GM23248 (cell line): ENCODE measurements around the gene LYPLAL1. TPM values are rescaled to one million over a fixed set of nuclear protein-coding genes. Genes with fewer than 3 reads are reported as not detected.

Source experiments
- DNase-seq: peaks from one replicate; pipeline ENCODE4 v3.0.0-alpha.2; 2015
- H2AFZ ChIP-seq: fragments of 200-600 bp; sonication (generic); 2 replicates; pipeline ENCODE4 v1.6.1; 2016; ENCODE audit warnings: antibody characterized with exemption
- H3F3A ChIP-seq: fragments of 200-600 bp; sonication (generic); 2 replicates; pipeline ENCODE4 v1.6.1; 2016; ENCODE audit warnings: mild to moderate bottlenecking, antibody characterized with exemption, mixed run types; ENCODE audit not compliant: insufficient read depth
- H3K27ac ChIP-seq: fragments of 200-600 bp; sonication (generic); 2 replicates; pipeline ENCODE4 v1.5.1; 2016; ENCODE audit warnings: mild to moderate bottlenecking
- H3K27me3 ChIP-seq: fragments of 200-600 bp; sonication (generic); replicated peaks from 2 replicates; pipeline ENCODE4 v1.6.1; 2016; ENCODE audit warnings: mild to moderate bottlenecking; ENCODE audit not compliant: insufficient read depth
- H3K36me3 ChIP-seq: fragments of 200-600 bp; sonication (generic); 2 replicates; pipeline ENCODE4 v1.6.1; 2016; ENCODE audit warnings: low read depth, mild to moderate bottlenecking
- H3K4me1 ChIP-seq: fragments of 200-600 bp; sonication (generic); 2 replicates; pipeline ENCODE4 v1.6.1; 2016; ENCODE audit warnings: mild to moderate bottlenecking; ENCODE audit not compliant: insufficient read depth
- H3K4me2 ChIP-seq: fragments of 200-600 bp; sonication (generic); one replicate; pipeline ENCODE4 v1.6.1; 2016; ENCODE audit warnings: mild to moderate bottlenecking; ENCODE audit not compliant: unreplicated experiment
- H3K4me3 ChIP-seq: fragments of 200-600 bp; sonication (generic); 2 replicates; pipeline ENCODE4 v1.5.1; 2016; ENCODE audit warnings: mild to moderate bottlenecking
- H3K79me2 ChIP-seq: fragments of 200-600 bp; sonication (generic); 2 replicates; pipeline ENCODE4 v1.6.1; 2016; ENCODE audit warnings: mild to moderate bottlenecking; ENCODE audit not compliant: insufficient read depth
- H3K9ac ChIP-seq: fragments of 200-600 bp; sonication (generic); 2 replicates; pipeline ENCODE4 v1.6.1; 2016; ENCODE audit warnings: mild to moderate bottlenecking
- H3K9me2 ChIP-seq: fragments of 200-600 bp; sonication (generic); 2 replicates; pipeline ENCODE4 v1.6.1; 2016; ENCODE audit warnings: mixed run types, mild to moderate bottlenecking, moderate library complexity; ENCODE audit not compliant: insufficient read depth
- H3K9me3 ChIP-seq: fragments of 200-600 bp; sonication (generic); one replicate; pipeline ENCODE4 v1.6.1; 2017; ENCODE audit warnings: low read depth
- H4K20me1 ChIP-seq: fragments of 200-600 bp; sonication (generic); 2 replicates; pipeline ENCODE4 v1.6.0; 2016; ENCODE audit not compliant: insufficient read depth
- EZH2 ChIP-seq: fragments of 200-600 bp; sonication (generic); IDR thresholded peaks from 2 replicates; pipeline ENCODE4 v1.6.1; 2018; ENCODE audit warnings: antibody characterized with exemption, mild to moderate bottlenecking; ENCODE audit not compliant: insufficient read depth, poor library complexity, severe bottlenecking
- EZH2phosphoT487 ChIP-seq: fragments of 200-600 bp; sonication (generic); IDR thresholded peaks from 2 replicates; pipeline ENCODE4 v1.6.1; 2018; ENCODE audit warnings: antibody characterized with exemption, moderate library complexity, mild to moderate bottlenecking, low read depth; ENCODE audit not compliant: insufficient read depth
- WGBS, 2 experiments: methylation state at CpG; one replicate each; pipeline ENCODE4 v1.1.6; 2015 to 2017; ENCODE audit warnings: low lambda C conversion rate in 2 of 2, low coverage in 1 of 2; ENCODE audit errors: missing lambda C conversion rate in 2 of 2; 5-methylcytosine and 5-hydroxymethylcytosine counted together
- in situ Hi-C: fragments of 300-500 bp; cut with MboI; formaldehyde crosslinking; loops from 2 replicates; pipeline ENCODE4 v1.15.0; 2020
- polyA plus RNA-seq: library from polyadenylated mRNA; unstranded; fragments of >200 nt; fragmentation: Nextera tagmentation; extraction: Ambion mirVana; gene quantifications from 2 replicates; pipeline ENCODE4 v1.2.1, GENCODE V29; 2016
- total RNA-seq: library from RNA; depleted of rRNA; stranded (reverse); fragments of >200 nt; shearing (Covaris generic); gene quantifications from 2 replicates; pipeline ENCODE4 v1.2.3, GENCODE V29; 2014

Gene LYPLAL1
- total and polyA plus RNA-seq, 2 experiments from 2014 or later, result 9.1 to 33.7 TPM

DNA sequence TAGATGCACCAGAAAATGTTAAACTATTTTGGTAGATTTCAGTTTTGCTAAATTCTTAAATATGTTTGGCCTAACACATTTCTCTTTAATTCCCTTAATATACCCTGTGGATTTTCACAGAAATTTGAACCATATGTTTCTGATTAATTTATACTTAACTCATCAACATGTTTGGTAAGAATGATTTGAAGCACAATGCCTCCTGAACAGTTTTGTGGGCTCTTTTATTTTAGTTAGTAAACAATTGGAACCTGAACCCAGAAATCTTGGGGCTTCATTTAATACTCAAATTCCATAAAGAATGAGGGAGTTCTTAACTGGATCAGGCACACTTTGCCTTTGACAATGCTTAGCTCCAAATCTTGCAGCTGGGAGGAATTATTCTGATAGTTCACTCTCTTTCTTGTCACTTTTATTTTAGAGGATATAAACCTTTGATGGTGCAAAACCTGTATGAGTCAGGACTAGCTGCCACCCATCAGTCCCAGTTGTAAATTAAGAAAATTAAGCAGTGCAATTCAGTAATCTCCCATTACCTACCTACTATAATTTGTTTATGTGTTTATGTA, 24.6 kb upstream of the LYPLAL1 start:
- DNase-seq, result no peak
- in situ Hi-C loops, result no loop called here
- Histone ChIP-seq H3K27ac (no peak overlapping the region), H3K9me3 (no peaks in the 10 kb centered on the region), H3K79me2 (no peaks in the 10 kb centered on the region), H3F3A (no peaks in the 10 kb centered on the region), H3K36me3 (no peaks in the 10 kb centered on the region), H4K20me1 (no peaks in the 10 kb centered on the region; the same call in 1 of the 2 replicates), H3K4me3 (no peak overlapping the region), H3K9me2 (no peaks in the 10 kb centered on the region), H3K9ac (no peak overlapping the region), H3K27me3 (no peaks in the 10 kb centered on the region), H3K4me1 (no peaks in the 10 kb centered on the region), H2AFZ (no peak overlapping the region), H3K4me2 (no peak overlapping the region)
- TF ChIP-seq EZH2phosphoT487, result no peak
- TF ChIP-seq EZH2, result no peak

DNA sequence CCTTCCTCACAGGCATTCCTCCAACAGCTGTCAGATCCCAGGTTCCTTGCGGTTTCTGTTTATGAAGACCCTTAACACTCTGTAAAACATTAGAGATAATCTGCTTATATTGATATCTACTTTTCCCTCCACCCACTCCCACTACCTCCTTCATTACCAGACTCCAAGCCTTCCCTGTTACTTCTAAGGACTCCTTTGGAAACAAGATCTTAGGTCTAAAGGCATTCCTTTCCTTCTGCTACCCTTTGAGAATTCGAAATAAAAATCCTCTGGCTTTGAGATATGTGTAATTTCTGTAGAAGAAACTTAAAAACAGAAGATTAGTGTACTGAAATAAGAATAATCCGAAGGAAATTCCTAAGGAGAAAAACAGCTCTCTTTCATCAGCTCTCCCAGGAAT, 23.7 kb upstream of the LYPLAL1 start:
- Histone ChIP-seq H4K20me1 (no peaks in the 10 kb centered on the region; the same call in 1 of the 2 replicates), H3K36me3 (no peaks in the 10 kb centered on the region), H3F3A (no peaks in the 10 kb centered on the region), H3K9ac (no peak overlapping the region), H3K4me2 (no peak overlapping the region), H3K27ac (no peak overlapping the region), H3K79me2 (no peaks in the 10 kb centered on the region), H3K4me3 (no peak overlapping the region), H2AFZ (0 out of 2 replicates have a peak overlapping the region, but pooled peaks have one; percentile 11), H3K9me2 (no peaks in the 10 kb centered on the region), H3K4me1 (no peaks in the 10 kb centered on the region), H3K9me3 (no peaks in the 10 kb centered on the region), H3K27me3 (no peaks in the 10 kb centered on the region)
- WGBS, 2 experiments, result 70 to 75% methylated on average over 3 of the region's 3 CpGs
- in situ Hi-C loops, result no loop called here
- TF ChIP-seq EZH2 (no peak), EZH2phosphoT487 (no peak)
- no peak for DNase-seq

DNA sequence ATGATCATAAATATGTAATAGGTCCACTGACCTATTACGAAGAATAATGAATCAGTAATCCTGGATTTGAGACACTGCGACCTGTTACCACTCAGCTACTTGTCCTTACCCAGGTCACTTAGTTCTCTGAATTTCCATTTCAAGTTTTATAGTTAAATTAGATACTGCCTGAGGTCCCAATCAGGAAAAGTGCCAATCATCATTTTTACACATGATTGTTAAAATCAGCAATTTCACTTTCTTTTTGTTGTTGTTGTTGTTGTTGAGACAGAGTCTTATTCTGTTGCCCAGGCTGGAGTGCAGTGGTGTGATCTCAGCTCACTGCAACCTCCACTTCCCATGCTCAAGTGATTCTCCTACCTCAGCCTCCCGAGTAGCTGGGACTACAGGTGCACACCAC, 22.8 kb upstream of the LYPLAL1 start:
- 83 to 92% methylated on average over 3 of the region's 3 CpGs for WGBS, 2 experiments
- Histone ChIP-seq H3K79me2 (no peaks in the 10 kb centered on the region), H2AFZ (no peak overlapping the region), H3K27me3 (no peaks in the 10 kb centered on the region), H3K9ac (no peak overlapping the region), H4K20me1 (no peaks in the 10 kb centered on the region; the same call in 1 of the 2 replicates), H3F3A (no peaks in the 10 kb centered on the region), H3K27ac (no peak overlapping the region), H3K9me2 (no peaks in the 10 kb centered on the region), H3K4me1 (no peaks in the 10 kb centered on the region), H3K9me3 (no peaks in the 10 kb centered on the region), H3K4me3 (no peak overlapping the region), H3K4me2 (no peak overlapping the region), H3K36me3 (no peaks in the 10 kb centered on the region)
- in situ Hi-C loops, result no loop called here
- DNase-seq, result no peak
- TF ChIP-seq EZH2 (no peak), EZH2phosphoT487 (no peak)

DNA sequence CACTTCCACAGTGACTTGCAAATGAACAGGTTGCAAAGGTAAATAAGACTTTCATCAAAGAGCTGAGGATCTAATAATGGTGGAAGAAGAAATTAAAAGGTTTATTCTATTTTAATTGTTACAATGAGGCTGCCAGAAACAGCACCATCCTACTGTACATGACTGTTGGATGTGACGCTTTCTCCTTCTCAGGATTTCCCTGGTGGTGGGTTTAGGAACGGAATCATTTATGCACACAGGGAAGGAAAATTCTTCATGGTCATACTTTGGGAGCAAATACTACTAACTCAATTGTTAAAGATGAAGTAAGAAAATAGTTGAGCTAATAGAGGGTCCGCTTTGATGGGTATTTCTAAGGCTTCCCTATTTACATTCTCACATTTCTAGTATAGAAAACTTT, 22.2 kb upstream of the LYPLAL1 start:
- DNase-seq, result no peak
- H4K20me1 ChIP-seq, result no peaks in the 10 kb centered on the region; the same call in 1 of the 2 replicates
- H3K36me3 ChIP-seq, result no peaks in the 10 kb centered on the region
- H3F3A ChIP-seq, result no peaks in the 10 kb centered on the region
- H3K9ac ChIP-seq, result no peak overlapping the region
- no peak overlapping the region for H2AFZ ChIP-seq
- 95 to 97% methylated on average over 3 of the region's 3 CpGs for WGBS, 2 experiments
- H3K79me2 ChIP-seq, result no peaks in the 10 kb centered on the region
- in situ Hi-C loops, result no loop called here
- H3K4me1 ChIP-seq, result no peaks in the 10 kb centered on the region
- no peak overlapping the region for H3K4me3 ChIP-seq
- H3K9me2 ChIP-seq, result no peaks in the 10 kb centered on the region
- H3K27ac ChIP-seq, result no peak overlapping the region
- H3K9me3 ChIP-seq, result no peaks in the 10 kb centered on the region
- no peaks in the 10 kb centered on the region for H3K27me3 ChIP-seq
- no peak for TF ChIP-seq EZH2phosphoT487
- TF ChIP-seq EZH2, result no peak
- H3K4me2 ChIP-seq, result no peak overlapping the region

DNA sequence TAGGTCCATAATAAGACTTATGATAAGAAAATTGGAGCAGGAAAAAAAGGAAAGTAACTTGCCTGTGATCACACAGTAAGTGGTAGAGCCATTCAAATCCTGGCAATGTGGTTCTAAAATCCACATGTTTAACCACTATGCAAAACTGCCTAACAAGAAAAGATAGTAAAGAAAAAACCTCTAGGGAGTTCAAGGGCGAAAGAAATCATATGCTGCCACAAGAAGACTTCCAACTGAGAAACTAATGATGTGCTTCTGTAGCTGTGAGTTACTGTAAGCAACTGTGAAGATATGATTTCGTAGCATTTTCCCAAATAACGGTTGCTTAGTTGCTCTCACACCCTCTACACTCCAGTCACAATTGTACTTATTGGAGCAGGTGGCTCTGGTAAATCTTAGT, 20.9 kb upstream of the LYPLAL1 start:
- Histone ChIP-seq H3K4me3 (no peak overlapping the region), H3K4me1 (no peaks in the 10 kb centered on the region), H3K27me3 (no peaks in the 10 kb centered on the region), H3K9ac (no peak overlapping the region), H3K36me3 (no peaks in the 10 kb centered on the region), H3K9me2 (no peaks in the 10 kb centered on the region), H2AFZ (no peak overlapping the region), H4K20me1 (no peaks in the 10 kb centered on the region; the same call in 1 of the 2 replicates), H3K4me2 (no peak overlapping the region), H3K9me3 (no peaks in the 10 kb centered on the region), H3F3A (no peaks in the 10 kb centered on the region), H3K27ac (no peak overlapping the region), H3K79me2 (no peaks in the 10 kb centered on the region)
- TF ChIP-seq EZH2 (no peak), EZH2phosphoT487 (no peak)
- no peak for DNase-seq
- WGBS, 2 experiments, result 88 to 93% methylated on average over 3 of the region's 3 CpGs
- in situ Hi-C loops, result no loop called here
